Breast epithelium (tissue), 4 donors: Measurements from ENCODE around the gene MAP3K2. TPM values are rescaled to one million over a fixed set of nuclear protein-coding genes. Genes with fewer than 3 reads are reported as not detected.
"Not testable (repeated sequence)": the region's sequence is repeated elsewhere in the genome, so short reads cannot be mapped to it uniquely, and the experiment has no call there.

Source experiments
- DNase-seq, 2 donors: peaks; one replicate each; pipeline ENCODE4 v3.0.0-alpha.2; 2019; ENCODE audit warnings: low spot score in 2 of 2
- H3K27ac ChIP-seq, 2 donors: fragments of 200-600 bp; sonication (generic) in 1 of 2; one replicate each; pipeline ENCODE4 v1.5.1; 2016 to 2019; ENCODE audit warnings: mild to moderate bottlenecking in 1 of 2
- H3K27me3 ChIP-seq, 2 donors: fragments of 200-600 bp; sonication (generic) in 1 of 2; one replicate each; pipeline versions ENCODE4 v1.5.1 to v1.6.0; 2017 to 2019; ENCODE audit warnings: control low read depth in 1 of 2, mild to moderate bottlenecking in 1 of 2
- H3K36me3 ChIP-seq: fragments of 200-600 bp; one replicate; pipeline ENCODE4 v1.5.1; 2019
- H3K4me1 ChIP-seq, 2 donors: fragments of 200-600 bp; sonication (generic); one replicate each; pipeline ENCODE4 v1.5.1; 2016 to 2019; ENCODE audit warnings: control low read depth in 1 of 2
- H3K4me3 ChIP-seq, 3 donors: fragments of 200-600 bp; sonication (generic); 1 replicate in 2 of 3; 2 replicates in 1 of 3; pipeline ENCODE4 v1.5.1; 2016 to 2019; ENCODE audit warnings: mild to moderate bottlenecking in 3 of 3, moderate library complexity in 2 of 3
- H3K9me3 ChIP-seq, 2 donors: fragments of 200-600 bp; sonication (generic) in 1 of 2; one replicate each; pipeline ENCODE4 v1.5.1; 2016 to 2019; ENCODE audit warnings: control low read depth in 1 of 2
- CTCF ChIP-seq, 3 donors: fragments of 450-650 bp; IDR thresholded peaks; one replicate each; pipeline ENCODE4 v1.5.1; 2016 to 2017; ENCODE audit warnings: antibody characterized with exemption in 3 of 3, mild to moderate bottlenecking in 3 of 3, moderate library complexity in 3 of 3
- POLR2A ChIP-seq: fragments of 450-650 bp; IDR thresholded peaks from one replicate; pipeline ENCODE4 v1.6.1; 2016; ENCODE audit warnings: antibody characterized with exemption, mild to moderate bottlenecking, moderate library complexity
- POLR2AphosphoS5 ChIP-seq, 3 donors: sonication (generic); formaldehyde crosslinking; IDR thresholded peaks; one replicate each; pipeline ENCODE4 v1.6.1; 2017; ENCODE audit warnings: antibody characterized with exemption in 3 of 3
- intact Hi-C: fragments of 100-400 bp; cut with DNase I; formaldehyde crosslinking; loops from one replicate; pipeline ENCODE4 v1.15.1; 2023; ENCODE audit warnings: low total_unique reads
- total RNA-seq, 3 donors: library from RNA; depleted of rRNA; stranded (reverse); fragments of >200 nt; gene quantifications; one replicate each; pipeline ENCODE4 v1.1.0, GENCODE V29; 2016

The MAP3K2 gene
- total RNA-seq, 3 donors from 2014 or later = 55.7 to 62.2 (median 58.4) TPM

- Histone ChIP-seq H3K4me3 (no peak overlapping the region), H3K9me3 (no peaks in the 10 kb centered on the region), H3K36me3 (no peaks in the 10 kb centered on the region), H3K27me3 (peaks cover 0 to 4% of the 10 kb centered on the region in 2 donors), H3K27ac (no peak overlapping the region), H3K4me1 (peaks cover 0 to 5% of the 10 kb centered on the region in 2 donors)
- TF ChIP-seq POLR2AphosphoS5 (IDR thresholded peaks at IDR 0.05) (no peak), POLR2A (no peak), CTCF (IDR thresholded peaks at IDR 0.05) (no peak)
- DNase-seq = no peak
- intact Hi-C loops = no loop called here
These were observed 26.2 kb upstream of the MAP3K2 start for GRCh38 chr2:127413782-127414637.

GRCh38 chr2:127413200-127413599 lies 25.4 kb upstream of the MAP3K2 start:
- H3K27me3 ChIP-seq = peaks cover 0 to 1% of the 10 kb centered on the region in 2 donors
- no peaks in the 10 kb centered on the region for H3K36me3 ChIP-seq
- H3K27ac ChIP-seq = no peak overlapping the region
- no peak for TF ChIP-seq POLR2AphosphoS5 (IDR thresholded peaks at IDR 0.05)
- no peak for TF ChIP-seq CTCF (IDR thresholded peaks at IDR 0.05)
- no peak for TF ChIP-seq POLR2A
- H3K4me1 ChIP-seq = peaks cover 0 to 5% of the 10 kb centered on the region in 2 donors
- intact Hi-C loops = no loop called here
- H3K9me3 ChIP-seq = no peaks in the 10 kb centered on the region
- DNase-seq = no peak
- H3K4me3 ChIP-seq = no peak overlapping the region

GRCh38 chr2:127411653-127412369 lies 24.0 kb upstream of the MAP3K2 start:
- TF ChIP-seq POLR2A = no peak
- TF ChIP-seq POLR2AphosphoS5 (IDR thresholded peaks at IDR 0.05) = no peak
- TF ChIP-seq CTCF (IDR thresholded peaks at IDR 0.05) = no peak
- Histone ChIP-seq H3K4me1 (peaks cover 0 to 5% of the 10 kb centered on the region in 2 donors), H3K27ac (peak overlapping the region; percentile 1 to 29), H3K36me3 (no peaks in the 10 kb centered on the region), H3K4me3 (no peak overlapping the region), H3K27me3 (no peaks in the 10 kb centered on the region), H3K9me3 (no peaks in the 10 kb centered on the region)
- no peak for DNase-seq
- intact Hi-C loops = no loop called here

GRCh38 chr2:127410871-127411652 lies 23.3 kb upstream of the MAP3K2 start:
- H3K36me3 ChIP-seq = no peaks in the 10 kb centered on the region
- intact Hi-C loops = no loop called here
- peak overlapping the region; percentile 70 to 71 for H3K27ac ChIP-seq
- TF ChIP-seq CTCF (IDR thresholded peaks at IDR 0.05) (no peak), POLR2AphosphoS5 (IDR thresholded peaks at IDR 0.05) (peak in 1 of 3 donors; percentile 23)
- DNase-seq = peak in 1 of 2 donors; percentile 56
- no peaks in the 10 kb centered on the region for H3K27me3 ChIP-seq
- H3K4me1 ChIP-seq = no peaks in the 10 kb centered on the region
- no peaks in the 10 kb centered on the region for H3K9me3 ChIP-seq
- H3K4me3 ChIP-seq = peak overlapping the region in 1 of 3 donors; percentile 4

GRCh38 chr2:127409716-127410115 lies 21.9 kb upstream of the MAP3K2 start:
- not testable (repeated sequence) for H3K27me3 ChIP-seq, DNase-seq, H3K4me1 ChIP-seq

More at GRCh38 chr2:127409716-127410115, 21.9 kb upstream of the MAP3K2 start:
- intact Hi-C loops, H3K9me3 ChIP-seq, H3K36me3 ChIP-seq, H3K27ac ChIP-seq, H3K4me3 ChIP-seq: not testable (repeated sequence)
